NCI-H748 (cell line): ENCODE results near the gene MAP3K9.
"Not testable (repeated sequence)": the region's sequence is repeated elsewhere in the genome, so short reads cannot be mapped to it uniquely, and the experiment has no call there.

Source experiments
- DNase-seq: peaks from one replicate; lab custom pipeline; 2025; ENCODE audit not compliant: unreplicated experiment; lab: John Stamatoyannopoulos, UW

Gene MAP3K9

DNA sequence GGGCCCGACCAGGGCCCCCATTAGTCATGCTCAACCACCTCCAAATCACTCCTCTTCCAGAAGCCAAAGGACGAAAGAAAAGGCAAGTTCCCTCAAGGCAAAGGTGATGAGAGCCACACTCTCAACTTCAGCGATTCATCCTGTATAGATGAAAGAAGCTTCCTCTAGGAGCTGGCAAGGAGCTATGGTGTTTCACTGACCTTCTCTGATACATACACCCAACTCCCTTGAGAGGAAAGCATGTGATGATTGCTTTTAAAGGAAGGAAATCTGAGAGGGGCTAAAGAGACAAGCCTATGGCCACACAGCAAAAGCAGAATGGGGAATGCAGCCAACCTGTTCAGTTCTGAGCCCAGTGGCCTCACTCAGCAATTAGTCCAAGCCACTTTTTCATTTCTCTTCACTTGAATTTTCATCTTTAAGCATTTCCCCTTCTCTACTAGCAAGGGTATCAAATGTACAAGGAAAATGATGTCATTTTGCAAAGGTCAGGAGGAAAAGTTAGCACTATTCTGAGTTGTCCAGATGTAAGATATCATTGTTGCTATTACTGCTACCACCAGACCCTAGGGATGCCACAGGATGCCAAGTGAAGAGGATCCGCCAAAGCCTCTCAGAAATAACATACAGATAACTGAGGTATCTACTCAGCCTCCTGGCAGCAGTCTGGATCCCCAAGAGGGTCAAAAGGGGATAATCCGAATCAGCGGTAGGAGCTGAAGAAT is 82.5 kb downstream of the MAP3K9 start:
- no peak for DNase-seq

- no peak for DNase-seq
Observed at GRCh38 chr14:70724944-70725343, 84.4 kb downstream of the MAP3K9 start.

GRCh38 chr14:70724110-70724509 is 85.2 kb downstream of the MAP3K9 start:
- no peak for DNase-seq

- DNase-seq, result no peak
Observed at GRCh38 chr14:70723276-70723675, 86.0 kb downstream of the MAP3K9 start.

GRCh38 chr14:70722418-70722817 is 86.9 kb downstream of the MAP3K9 start:
- no peak for DNase-seq

- DNase-seq, result no peak
Observed at GRCh38 chr14:70721542-70721941, 87.8 kb downstream of the MAP3K9 start.

DNA sequence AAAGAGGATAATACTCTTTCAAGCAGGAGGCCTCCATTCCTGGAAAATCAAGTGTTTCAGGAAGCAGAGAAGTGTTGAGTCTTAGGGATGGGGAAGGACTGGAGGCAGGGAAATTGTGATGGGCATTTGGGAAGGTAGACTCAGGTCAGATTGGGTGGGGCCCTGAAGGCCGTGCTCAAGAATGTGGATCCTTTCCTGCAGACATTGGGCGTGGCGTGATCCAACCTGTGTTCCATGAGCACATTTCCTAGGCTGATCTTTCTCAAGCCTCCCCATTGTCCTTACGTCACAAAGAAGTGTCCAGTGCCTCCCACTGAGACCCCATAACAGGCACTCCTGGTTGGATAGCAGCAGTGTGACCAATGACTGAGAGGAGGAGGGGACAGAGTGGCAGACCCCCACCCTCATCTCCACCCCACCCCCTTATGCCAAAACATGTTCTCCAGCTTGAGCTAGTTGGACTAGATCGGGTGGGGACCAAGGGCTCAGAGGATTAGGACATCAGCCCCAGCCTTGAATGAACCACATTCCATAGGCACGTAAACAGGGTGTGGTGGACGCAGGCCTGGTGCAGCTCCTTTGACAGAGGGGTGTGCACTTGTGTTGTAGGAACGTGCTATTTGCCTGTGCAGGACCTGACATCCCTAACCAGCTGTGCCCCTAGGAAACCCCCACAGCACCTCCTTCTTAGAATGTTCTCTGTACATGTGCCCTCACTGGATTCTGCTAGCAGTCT is 90.8 kb downstream of the MAP3K9 start:
- DNase-seq, result no peak

- DNase-seq, result no peak
Observed at GRCh38 chr14:70716958-70717357, 92.4 kb downstream of the MAP3K9 start.

DNA sequence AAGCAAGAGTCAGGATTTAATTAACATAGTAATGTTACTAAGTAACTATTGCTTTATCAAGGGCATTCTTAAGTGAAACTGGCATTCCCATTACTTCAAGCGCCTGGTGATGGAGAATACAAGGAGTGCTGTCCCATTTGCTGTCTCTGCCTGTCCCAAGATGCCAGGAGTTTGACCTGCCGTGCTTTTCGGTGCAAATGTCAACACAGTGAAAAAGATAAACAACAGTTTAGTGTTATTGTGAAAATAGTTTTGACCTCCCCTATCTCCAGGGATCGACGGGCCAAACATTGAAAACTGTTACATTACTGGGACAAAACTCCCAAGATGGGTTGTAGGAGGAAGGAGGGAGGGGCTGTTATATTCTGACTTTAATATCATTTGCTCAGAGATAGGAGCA is 92.8 kb downstream of the MAP3K9 start:
- DNase-seq, result no peak

GRCh38 chr14:70714055-70714550 is 95.2 kb downstream of the MAP3K9 start:
- DNase-seq, result peak; percentile 58

DNA sequence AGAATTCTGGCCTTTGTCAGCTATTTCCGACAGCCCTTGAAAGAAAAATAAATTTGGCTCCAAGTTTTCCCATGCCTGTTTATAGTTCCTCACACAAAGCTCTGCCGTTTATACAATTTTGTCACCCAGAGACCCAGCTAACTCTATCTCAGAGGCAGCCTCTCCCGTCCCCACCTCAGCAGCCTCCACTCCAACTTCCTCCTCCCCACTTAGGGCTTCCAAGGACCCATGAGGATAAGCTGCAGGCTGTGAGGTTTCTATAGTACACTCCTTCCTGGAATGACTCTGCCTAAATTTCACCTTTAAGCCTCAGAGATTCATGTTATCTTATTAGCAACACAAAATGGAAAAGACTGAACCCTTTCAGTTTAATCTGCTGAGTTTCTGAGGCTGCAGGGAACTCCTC is 95.8 kb downstream of the MAP3K9 start:
- no peak for DNase-seq

GRCh38 chr14:70713096-70713495 is 96.2 kb downstream of the MAP3K9 start:
- DNase-seq, result no peak

- DNase-seq, result no peak
Observed at GRCh38 chr14:70711451-70711850, 97.9 kb downstream of the MAP3K9 start.

DNA sequence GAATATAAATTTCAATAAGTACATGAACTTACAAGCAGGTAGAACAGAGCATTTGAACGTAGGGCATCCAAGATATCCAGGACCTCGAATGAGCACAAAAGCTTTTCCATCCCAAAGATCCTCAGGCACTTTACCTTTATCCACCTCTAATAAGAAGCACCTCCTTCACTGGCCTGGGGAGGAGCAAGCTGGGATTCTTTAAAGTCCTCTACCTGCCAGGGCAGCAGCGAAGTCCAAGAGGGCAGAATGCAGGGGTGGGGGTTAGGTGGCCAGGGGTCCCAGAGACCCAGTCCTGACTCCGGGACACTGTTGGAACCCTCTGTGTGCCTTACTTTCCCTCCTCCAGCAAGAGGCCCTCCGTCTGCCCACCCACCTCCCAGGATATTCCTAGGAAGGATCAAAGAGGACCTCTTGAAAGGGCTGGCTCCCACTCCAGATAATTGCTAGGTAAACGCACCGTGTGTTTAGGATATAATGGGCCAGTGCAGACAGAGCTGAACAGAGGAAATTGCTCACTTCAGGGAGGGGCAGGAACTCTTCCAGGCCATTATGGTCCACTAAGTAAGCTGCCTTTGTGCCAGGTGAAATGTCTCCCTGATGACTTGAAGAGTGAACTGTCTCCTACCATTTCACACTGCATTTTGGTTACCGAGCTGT is 99.5 kb downstream of the MAP3K9 start:
- DNase-seq, result peak; percentile 99

- DNase-seq, result peak; percentile 96
Observed at GRCh38 chr14:70708717-70709570, 100.4 kb downstream of the MAP3K9 start.

DNA sequence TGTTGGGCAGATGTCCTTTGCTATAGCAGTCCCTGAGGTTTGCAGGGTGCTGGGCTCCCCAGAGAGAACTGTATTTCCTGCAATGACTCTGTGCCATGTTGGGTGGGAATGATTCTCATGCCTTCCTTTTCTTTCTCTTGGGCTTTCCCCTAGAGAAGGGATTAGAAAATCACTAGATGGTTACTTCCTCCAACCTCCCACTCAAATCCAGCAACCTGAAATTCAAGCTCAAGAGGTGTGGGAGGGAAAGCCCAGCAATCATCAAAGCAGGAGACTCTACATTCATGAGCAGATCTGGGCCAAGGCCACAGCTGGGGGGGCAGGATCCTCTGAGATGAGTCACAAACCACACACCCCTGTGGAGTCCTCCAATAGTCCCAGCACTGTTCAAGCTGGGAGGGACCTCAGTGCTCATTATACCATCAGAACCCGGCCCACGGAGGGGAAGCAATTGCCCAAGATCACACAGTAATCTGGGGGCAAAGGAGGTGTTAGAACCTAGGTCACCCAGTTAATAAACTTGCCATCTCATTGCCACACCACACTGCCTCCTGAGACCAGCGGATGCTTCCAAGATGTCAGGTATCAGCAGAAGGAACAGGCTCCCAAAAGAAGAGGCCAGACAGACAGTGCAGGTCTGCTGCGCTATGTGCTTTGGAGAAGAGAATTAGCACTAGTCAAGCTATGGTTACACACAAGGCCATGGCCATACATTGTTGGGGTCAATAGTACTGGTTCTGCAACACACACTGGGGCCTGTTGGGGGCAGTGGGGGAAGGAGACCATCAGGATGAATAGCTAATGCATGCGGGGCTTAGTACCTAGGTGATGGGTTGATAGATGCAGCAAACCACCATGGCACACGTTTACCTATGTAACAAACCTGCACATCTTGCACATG is 101.9 kb downstream of the MAP3K9 start:
- no peak for DNase-seq

GRCh38 chr14:70706177-70706576 is 103.1 kb downstream of the MAP3K9 start:
- no peak for DNase-seq

- DNase-seq, result no peak
Observed at GRCh38 chr14:70704960-70705359, 104.4 kb downstream of the MAP3K9 start.

GRCh38 chr14:70703621-70704168 is 105.6 kb downstream of the MAP3K9 start:
- not testable (repeated sequence) for DNase-seq

- no peak for DNase-seq
Observed at GRCh38 chr14:70702161-70702560, 107.2 kb downstream of the MAP3K9 start.
